ENCODE data around the gene HIBCH. TPM values are rescaled to one million over a fixed set of nuclear protein-coding genes. Genes with fewer than 3 reads are reported as not detected.

Gene HIBCH
- total and polyA plus RNA-seq, 2 of the 4 experiments (the other 2 are of a cell fraction): 8.8 to 11.9 TPM

DNA sequence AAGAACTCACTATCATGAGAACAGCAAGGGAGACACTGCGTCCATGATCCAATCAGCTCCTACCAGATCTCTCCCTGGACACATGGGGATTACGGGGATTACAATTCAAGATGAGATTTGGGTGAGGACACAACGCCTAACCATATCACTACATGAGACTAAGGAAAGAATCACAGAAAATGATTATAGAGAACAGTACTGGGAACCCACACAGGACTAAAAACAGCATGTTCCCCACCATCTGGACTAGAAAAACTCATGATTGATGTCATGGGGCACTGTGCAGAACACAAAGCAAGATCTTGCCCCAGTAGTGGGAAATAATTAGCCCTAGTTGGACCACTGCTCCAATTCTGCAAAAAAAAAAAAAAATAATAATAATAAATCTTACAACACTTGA, 63.5 kb downstream of the HIBCH start:
- intact Hi-C loops (cut with micrococcal nuclease): no loop called here
- Histone ChIP-seq H3K27ac (ENCODE audit: insufficient read depth, low read length) (no peak overlapping the region), H2BK20ac (ENCODE audit: low read depth, low read length) (no peak overlapping the region), H2AFZ (replicated peaks; ENCODE audit: low read length, poor library complexity) (no peak overlapping the region), H3K36me3 (ENCODE audit: control insufficient read depth, insufficient read depth, low read length) (peaks cover 11% of the 10 kb centered on the region; the same call in 1 of the 2 replicates), H2AK5ac (ENCODE audit: low read depth, low read length) (no peak overlapping the region), H3K4ac (ENCODE audit: low read depth, low read length) (no peak overlapping the region), H2BK120ac (ENCODE audit: low read depth, low read length) (no peak overlapping the region), H3K9me1 (ENCODE audit: insufficient read depth, low read length) (no peaks in the 10 kb centered on the region), H2BK5ac (ENCODE audit: low read depth, low read length, poor library complexity, severe bottlenecking) (no peak overlapping the region), H3K4me3 (ENCODE audit: insufficient read depth, low read depth, low read length) (no peak overlapping the region), H4K5ac (ENCODE audit: low read depth, low read length) (no peak overlapping the region), H2AK9ac (replicated peaks; ENCODE audit: low read depth, low read length, poor library complexity) (no peak overlapping the region), H4K20me1 (ENCODE audit: insufficient read depth, low read length) (no peaks in the 10 kb centered on the region), H3K18ac (ENCODE audit: low read depth, low read length) (no peak overlapping the region), H3K27me3 (ENCODE audit: control insufficient read depth, insufficient read depth, low read length) (no peaks in the 10 kb centered on the region), H3K9me3 (ENCODE audit: control insufficient read depth, insufficient read depth, low read length) (no peaks in the 10 kb centered on the region; the same call in 1 of the 2 replicates), H3K9ac (ENCODE audit: low read depth, low read length) (no peak overlapping the region), H3K79me1 (ENCODE audit: low read depth in 1 of 2, low read length in 2 of 2) (no peaks in the 10 kb centered on the region), H3K23ac (ENCODE audit: low read depth, low read length) (no peak overlapping the region), H4K91ac (ENCODE audit: insufficient read depth, low read depth, low read length) (no peak overlapping the region), H3K4me2 (ENCODE audit: low read depth, low read length) (no peak overlapping the region), H3K56ac (ENCODE audit: extremely low read depth, insufficient read depth, low read length) (no peak overlapping the region), H3K4me1 (ENCODE audit: control insufficient read depth, insufficient read depth, low read length) (no peaks in the 10 kb centered on the region), H3K14ac (replicated peaks; ENCODE audit: low read depth, low read length) (no peak overlapping the region), H4K8ac (ENCODE audit: low read depth in 2 of 2, low read length in 2 of 2) (no peak overlapping the region), H2BK15ac (ENCODE audit: low read depth, low read length) (no peak overlapping the region)
- no TSS peak for BruUV-seq (replicated peaks)
- dilution Hi-C loops (cut with HindIII; ENCODE audit: low sequenced_read_pairs, unreplicated experiment): no loop called here
- no peak for DNase-seq
- no peak for ATAC-seq (ENCODE audit: low read depth)
- WGBS, 2 experiments (ENCODE audit: extremely low coverage in 2 of 2, insufficient read length in 1 of 2): no CpG with 5 or more reads among the region's 3 CpGs
- ChIA-PET CTCF (interaction anchor here (0.5 to 0.9 kb wide), 4 partner anchors 11 to 115 kb away, joined by 3 to 4 read pairs (median 4); no protein-coding TSS in a partner anchor), POLR2A (ENCODE audit: unreplicated experiment) (no interaction called here)
- in situ Hi-C loops (cut with MboI; ENCODE audit: low sequenced_read_pairs): no loop called here
- no peak for TF ChIP-seq RCOR1 (IDR thresholded peaks at IDR 0.05; ENCODE audit: insufficient replicate concordance, low read length)
- no peak for TF ChIP-seq SMC3 (IDR thresholded peaks at IDR 0.05; ENCODE audit: low read depth, low read length)
- no peak for TF ChIP-seq CHD1 (IDR thresholded peaks at IDR 0.05; ENCODE audit: low read depth, low read length)
- no peak for TF ChIP-seq MXI1 (IDR thresholded peaks at IDR 0.05; ENCODE audit: borderline replicate concordance, low read depth, low read length)
- TF ChIP-seq MAZ (IDR thresholded peaks at IDR 0.05; ENCODE audit: borderline replicate concordance, low read depth, low read length): no peak
- no peak for TF ChIP-seq RAD21 (IDR thresholded peaks at IDR 0.05; ENCODE audit: low read length)
- TF ChIP-seq BHLHE40 (IDR thresholded peaks at IDR 0.05; ENCODE audit: low read depth, low read length): no peak
- TF ChIP-seq, protein P1, sequence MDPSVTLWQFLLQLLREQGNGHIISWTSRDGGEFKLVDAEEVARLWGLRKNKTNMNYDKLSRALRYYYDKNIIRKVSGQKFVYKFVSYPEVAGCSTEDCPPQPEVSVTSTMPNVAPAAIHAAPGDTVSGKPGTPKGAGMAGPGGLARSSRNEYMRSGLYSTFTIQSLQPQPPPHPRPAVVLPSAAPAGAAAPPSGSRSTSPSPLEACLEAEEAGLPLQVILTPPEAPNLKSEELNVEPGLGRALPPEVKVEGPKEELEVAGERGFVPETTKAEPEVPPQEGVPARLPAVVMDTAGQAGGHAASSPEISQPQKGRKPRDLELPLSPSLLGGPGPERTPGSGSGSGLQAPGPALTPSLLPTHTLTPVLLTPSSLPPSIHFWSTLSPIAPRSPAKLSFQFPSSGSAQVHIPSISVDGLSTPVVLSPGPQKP (IDR thresholded peaks at IDR 0.05; ENCODE audit: borderline replicate concordance, low read depth, low read length): no peak
- TF ChIP-seq RFX5 (IDR thresholded peaks at IDR 0.05; ENCODE audit: low read depth, low read length): no peak
- TF ChIP-seq NFE2L2 (IDR thresholded peaks at IDR 0.05; ENCODE audit: low read depth, low read length): no peak
- TF ChIP-seq MAFK (IDR thresholded peaks at IDR 0.05; ENCODE audit: low read depth, low read length): no peak
- no peak for TF ChIP-seq CEBPB (IDR thresholded peaks at IDR 0.05; ENCODE audit: low read depth, low read length)
- TF ChIP-seq POLR2A (IDR thresholded peaks at IDR 0.05; ENCODE audit: low read depth, low read length): no peak
- TF ChIP-seq, protein P2, sequence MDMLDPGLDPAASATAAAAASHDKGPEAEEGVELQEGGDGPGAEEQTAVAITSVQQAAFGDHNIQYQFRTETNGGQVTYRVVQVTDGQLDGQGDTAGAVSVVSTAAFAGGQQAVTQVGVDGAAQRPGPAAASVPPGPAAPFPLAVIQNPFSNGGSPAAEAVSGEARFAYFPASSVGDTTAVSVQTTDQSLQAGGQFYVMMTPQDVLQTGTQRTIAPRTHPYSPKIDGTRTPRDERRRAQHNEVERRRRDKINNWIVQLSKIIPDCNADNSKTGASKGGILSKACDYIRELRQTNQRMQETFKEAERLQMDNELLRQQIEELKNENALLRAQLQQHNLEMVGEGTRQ (IDR thresholded peaks at IDR 0.05; ENCODE audit: low read depth, low read length): no peak
- TF ChIP-seq FOS (IDR thresholded peaks at IDR 0.05; ENCODE audit: low read depth, low read length): no peak
- TF ChIP-seq, protein P3, sequence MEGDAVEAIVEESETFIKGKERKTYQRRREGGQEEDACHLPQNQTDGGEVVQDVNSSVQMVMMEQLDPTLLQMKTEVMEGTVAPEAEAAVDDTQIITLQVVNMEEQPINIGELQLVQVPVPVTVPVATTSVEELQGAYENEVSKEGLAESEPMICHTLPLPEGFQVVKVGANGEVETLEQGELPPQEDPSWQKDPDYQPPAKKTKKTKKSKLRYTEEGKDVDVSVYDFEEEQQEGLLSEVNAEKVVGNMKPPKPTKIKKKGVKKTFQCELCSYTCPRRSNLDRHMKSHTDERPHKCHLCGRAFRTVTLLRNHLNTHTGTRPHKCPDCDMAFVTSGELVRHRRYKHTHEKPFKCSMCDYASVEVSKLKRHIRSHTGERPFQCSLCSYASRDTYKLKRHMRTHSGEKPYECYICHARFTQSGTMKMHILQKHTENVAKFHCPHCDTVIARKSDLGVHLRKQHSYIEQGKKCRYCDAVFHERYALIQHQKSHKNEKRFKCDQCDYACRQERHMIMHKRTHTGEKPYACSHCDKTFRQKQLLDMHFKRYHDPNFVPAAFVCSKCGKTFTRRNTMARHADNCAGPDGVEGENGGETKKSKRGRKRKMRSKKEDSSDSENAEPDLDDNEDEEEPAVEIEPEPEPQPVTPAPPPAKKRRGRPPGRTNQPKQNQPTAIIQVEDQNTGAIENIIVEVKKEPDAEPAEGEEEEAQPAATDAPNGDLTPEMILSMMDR (conservative IDR thresholded peaks at IDR 0.05; ENCODE audit: low read depth, low read length): no peak
